Endometrium (tissue), 2 donors: ENCODE data around the gene ADAMTSL3.
A peak's percentile ranks its signal among the peaks of the same experiment; 100 is the strongest.

Experiments
- FAIRE-seq: peaks from 2 replicates; lab custom pipeline; 2012; peaks lifted over from hg19 to GRCh38; lab: Jason Lieb, UNC
- donor health status: control.
- donor health status: control.

Gene ADAMTSL3

DNA sequence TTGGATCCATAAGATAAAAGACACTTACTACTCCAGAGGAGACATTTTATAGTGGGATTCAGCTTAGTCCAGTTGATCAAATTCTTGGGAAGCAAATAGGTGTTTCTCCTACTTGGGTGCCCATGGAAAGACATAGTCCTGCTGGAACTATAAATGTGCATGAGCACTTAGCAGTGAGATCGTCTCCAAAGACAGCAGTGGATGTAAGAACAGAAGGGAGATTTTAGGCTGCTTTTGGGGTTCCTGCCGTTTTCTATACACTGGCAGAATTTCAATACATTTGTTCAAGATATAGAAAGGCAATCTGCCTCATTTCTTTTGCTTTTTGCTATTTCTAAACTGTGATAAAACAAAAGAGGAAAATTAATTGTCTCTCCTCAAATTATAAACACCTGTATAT, 234.0 kb downstream of the ADAMTSL3 start:
- no peak for FAIRE-seq

DNA sequence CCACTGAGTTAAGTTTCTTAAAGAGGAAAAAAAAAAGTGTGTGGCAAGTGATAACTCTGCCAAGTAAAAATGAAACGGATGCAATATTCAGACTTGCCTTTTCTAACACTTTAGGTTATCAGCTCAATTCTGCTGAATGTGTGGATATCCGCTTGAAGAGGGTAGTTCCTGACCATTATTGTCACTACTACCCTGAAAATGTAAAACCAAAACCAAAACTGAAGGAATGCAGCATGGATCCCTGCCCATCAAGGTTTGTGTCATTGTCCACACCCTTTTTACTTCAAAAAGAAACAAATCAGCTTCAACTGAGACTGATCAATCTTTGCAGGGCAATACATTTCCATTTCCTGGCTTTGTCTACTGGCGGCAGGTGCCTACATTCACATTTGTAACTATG, 236.1 kb downstream of the ADAMTSL3 start:
- no peak for FAIRE-seq

DNA sequence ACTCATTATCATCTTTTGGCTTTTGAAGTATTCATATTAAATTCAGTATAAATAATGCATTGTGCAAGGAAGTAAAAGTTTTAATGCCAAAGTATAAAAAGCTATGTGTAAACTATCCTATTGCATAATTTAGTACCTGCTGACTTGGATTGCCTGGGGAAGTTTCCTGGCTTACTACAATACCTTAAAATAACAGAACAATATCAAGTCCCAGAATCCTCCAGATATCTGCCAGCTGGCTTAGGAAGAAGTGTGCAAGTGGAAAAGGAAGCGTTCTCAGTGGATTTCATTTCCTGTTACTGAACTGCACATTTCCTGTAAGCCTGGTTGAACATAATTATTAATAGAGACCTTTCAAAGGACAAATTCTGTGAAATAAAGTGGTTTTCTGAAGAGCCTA, 236.7 kb downstream of the ADAMTSL3 start:
- no peak for FAIRE-seq

GRCh38 chr15:83892498-83892897, 238.6 kb downstream of the ADAMTSL3 start:
- no peak for FAIRE-seq

DNA sequence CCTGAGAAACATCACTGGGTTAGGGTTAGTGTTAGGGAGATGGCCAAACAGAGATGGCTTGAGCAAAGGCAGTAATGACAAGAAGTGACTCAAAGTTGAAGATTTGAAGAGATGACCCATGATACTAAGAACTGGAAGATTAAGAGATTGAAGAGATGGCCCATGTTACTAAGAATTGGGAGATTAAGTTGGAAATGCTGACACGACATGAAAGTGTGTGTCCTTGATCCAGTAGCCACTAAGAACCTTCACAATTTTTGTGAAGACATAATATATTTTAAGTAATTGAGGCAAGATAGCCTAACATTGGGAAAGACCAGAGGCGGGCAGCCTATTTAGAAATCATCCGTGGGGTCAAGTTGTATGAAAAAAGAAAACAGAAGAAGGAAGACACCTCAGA, 239.4 kb downstream of the ADAMTSL3 start:
- no peak for FAIRE-seq

GRCh38 chr15:83897037-83897436, 243.1 kb downstream of the ADAMTSL3 start:
- FAIRE-seq, result no peak

DNA sequence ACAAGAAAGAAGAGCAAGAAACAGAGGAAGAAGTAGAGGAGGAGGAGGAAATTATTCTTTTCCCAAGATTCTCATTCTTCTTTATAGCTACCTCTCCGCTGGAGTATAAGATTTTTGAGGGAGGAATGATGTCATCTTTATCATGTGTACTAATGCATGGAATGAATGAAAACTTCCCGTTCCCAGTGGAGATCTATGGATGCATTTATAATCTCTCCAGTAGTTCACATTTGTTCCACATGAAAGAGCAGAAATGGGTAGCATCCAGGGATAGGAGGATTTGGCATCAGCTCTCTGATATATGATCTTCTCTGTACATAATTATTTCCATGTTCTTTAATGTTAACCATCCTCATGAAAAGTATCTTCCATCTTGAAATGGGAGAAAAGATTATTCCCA, 244.4 kb downstream of the ADAMTSL3 start:
- no peak for FAIRE-seq

GRCh38 chr15:83899670-83900069, 245.7 kb downstream of the ADAMTSL3 start:
- no peak for FAIRE-seq

- peak; percentile 99 for FAIRE-seq
These were observed 250.5 kb downstream of the ADAMTSL3 start for GRCh38 chr15:83904107-83905040.

GRCh38 chr15:83905556-83906273, 251.8 kb downstream of the ADAMTSL3 start:
- no peak for FAIRE-seq

GRCh38 chr15:83911345-83911744, 257.4 kb downstream of the ADAMTSL3 start:
- FAIRE-seq, result no peak

GRCh38 chr15:83912343-83912742, 258.4 kb downstream of the ADAMTSL3 start:
- FAIRE-seq, result no peak

DNA sequence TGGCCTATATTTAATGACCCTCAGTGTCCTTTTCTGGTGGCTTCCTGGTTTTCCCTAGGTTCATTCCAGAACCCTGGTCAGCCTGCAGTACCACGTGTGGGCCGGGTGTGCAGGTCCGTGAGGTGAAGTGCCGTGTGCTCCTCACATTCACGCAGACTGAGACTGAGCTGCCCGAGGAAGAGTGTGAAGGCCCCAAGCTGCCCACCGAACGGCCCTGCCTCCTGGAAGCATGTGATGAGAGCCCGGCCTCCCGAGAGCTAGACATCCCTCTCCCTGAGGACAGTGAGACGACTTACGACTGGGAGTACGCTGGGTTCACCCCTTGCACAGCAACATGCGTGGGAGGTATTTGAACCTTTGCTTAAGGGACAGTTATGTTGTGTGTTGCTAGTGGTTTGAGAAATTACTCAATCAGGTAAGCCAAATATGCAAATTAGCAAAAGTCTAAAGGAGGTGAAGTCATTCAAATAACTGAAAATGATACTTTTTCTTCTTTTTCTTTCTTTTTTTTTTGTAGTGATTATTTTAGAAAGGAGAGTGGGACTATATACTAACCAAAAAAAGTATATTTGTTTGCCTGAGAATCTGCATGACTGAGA, 259.2 kb downstream of the ADAMTSL3 start:
- no peak for FAIRE-seq

DNA sequence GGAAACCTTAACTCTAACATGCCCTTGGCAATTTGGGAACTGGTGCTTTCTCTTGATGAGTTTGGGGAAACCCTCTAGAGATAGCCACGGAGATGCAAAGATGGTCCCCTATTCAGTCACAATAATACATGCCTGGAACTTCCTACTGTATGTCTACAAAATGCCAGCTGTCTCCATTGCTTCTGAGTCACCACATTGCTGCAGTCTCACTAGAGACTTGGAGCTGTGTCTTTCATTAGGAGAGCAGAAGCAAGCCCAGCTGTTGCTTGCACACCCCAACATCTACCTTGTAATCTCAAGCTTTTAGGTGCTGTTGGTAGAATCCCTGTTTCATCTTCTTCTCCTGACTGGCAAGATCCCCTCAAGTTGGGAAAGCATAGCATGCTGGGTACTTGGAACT, 261.0 kb downstream of the ADAMTSL3 start:
- FAIRE-seq, result no peak

DNA sequence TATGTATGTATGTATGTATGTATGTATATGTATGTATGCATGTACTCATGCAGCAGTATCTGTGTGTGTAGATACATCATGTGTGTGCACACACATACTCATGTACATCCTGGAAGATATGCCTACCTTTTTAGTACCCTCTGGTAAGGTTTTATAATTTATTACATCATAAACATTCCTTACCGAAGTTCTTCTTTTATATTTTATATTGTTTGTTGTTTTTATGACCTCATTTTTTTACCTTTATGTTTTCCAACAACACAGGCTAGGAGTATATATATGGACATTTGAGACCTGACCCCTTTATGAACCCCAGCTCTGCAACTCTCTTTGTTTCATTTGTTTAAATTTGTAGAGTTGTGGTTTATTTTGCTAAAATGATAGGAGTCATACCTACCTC, 263.5 kb downstream of the ADAMTSL3 start:
- no peak for FAIRE-seq

GRCh38 chr15:83918011-83918410, 264.1 kb downstream of the ADAMTSL3 start:
- peak; percentile 39 for FAIRE-seq

DNA sequence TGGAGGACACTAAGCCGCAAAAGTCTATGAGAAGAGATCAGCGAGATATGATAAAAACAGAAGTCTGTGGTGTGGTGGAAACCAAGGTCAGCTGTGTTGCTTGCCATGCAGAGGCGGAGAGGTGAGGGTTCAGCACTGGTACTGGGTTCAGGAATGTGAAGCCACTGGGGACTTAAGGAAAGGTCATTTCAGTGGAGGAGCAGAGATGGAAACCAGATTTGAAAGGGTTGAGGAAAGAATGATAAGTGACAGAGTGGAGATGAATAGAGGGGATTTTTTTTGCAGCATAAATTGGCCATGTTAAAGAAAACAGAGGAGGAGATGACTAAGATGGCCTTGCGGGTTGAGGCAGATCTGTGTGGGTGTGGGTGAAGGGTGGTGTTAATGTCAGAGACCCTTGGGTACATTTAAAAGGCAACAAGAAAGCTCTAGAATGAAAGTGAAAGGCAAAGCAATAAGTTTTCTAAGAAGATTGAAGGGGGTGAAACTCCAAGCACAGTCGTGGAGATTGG, 265.5 kb downstream of the ADAMTSL3 start:
- FAIRE-seq, result no peak

DNA sequence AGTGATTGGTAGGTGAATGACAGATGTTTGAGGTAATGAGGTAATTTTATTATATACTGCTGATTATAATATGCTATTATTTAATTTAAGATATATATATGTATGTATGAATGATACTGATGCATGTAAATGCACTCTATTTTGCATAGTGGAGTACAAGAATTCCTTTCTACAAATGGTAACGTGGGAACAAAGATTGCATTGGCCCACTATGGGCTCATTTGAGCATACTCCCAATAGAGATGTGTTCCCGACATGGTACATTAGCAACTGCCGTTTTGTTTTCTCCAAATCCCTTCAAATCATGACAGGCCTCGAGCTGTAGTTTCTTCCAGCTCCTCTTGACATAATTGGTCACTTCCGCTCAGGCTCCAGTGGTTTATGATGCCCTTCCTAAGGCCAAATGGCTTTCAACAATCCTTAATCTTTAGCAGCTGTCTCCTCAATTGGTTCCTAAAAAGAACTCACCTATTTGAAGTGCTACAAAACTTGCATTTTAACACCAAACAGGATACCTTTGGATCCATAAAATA, 266.1 kb downstream of the ADAMTSL3 start:
- no peak for FAIRE-seq

DNA sequence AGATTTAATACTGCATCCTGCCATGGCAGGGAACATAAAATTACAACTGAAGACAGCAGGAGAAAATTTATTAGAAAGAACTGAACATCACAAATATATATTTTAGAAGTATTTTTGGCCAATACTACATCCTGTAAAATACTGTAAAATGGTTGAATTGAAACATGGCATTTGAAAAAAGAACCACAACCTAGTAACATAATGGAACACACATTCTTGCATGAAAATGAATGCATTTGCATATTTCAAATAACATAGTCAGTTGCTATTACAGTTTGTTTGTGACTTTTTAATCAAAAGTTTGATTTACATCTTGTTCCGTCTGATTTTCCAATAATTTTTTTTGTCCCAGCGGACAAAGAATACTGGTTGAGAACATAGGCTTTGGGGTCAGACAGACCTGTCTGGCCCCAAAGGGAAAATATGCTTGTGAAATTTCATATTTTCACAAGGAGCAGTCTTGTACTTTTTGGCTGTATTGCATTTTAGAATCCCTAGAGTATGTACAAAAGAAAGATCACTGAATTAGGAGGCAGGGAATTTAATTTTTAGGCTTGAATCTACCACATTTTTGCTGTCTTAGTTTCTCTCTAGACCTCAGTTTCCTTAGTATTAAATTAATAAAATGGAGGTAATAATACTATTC, 268.8 kb downstream of the ADAMTSL3 start:
- no peak for FAIRE-seq

DNA sequence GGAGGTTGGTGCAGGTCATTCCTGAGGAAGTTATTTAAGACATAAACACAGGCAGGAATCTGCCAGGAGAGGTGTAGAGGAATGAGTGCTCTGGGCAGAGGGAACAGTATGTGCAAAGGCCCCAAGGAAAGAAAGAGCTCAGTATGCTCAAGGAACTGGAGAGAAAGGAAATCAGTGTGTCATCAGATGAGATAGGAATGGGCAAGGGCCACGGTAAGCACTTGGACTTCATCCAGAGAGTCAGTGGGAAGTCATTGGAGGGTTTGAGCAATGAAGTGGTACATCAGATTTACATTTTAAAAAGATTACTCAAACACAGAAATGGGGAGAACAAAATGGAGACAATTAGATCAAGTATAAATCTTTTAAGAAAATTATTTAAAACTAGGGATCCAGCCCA, 272.2 kb downstream of the ADAMTSL3 start:
- FAIRE-seq, result no peak

DNA sequence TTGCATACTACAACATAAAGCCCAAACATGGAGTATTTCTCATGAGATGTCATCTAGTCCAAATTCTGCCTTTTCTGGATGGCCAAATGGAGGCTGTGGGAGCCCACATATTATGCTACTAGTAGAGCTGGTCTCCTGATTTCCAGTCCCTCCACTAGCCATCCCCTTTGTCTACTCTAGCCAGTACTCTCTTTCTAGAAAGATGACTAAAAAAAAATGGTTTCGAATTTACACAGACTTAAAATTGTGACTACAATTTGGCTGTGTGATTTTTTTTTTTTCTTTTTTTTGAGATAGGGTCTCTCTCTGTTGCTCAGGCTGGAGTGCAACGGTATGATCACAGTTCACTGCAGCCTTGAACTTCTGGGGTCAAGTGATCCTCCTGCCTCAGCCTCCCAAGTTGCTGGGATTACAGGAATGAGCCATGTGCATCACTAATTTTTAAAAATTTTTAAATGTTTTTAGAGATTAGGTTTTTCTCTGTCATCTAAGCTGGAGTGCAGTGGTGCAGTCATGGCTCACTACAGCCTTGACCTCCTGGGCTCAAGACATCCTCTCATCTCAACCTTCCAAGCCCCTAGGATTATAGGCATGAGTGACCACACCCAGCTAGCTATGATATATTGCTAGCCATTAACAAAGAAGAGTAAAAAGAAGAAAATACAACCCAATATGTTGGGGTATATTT, 273.9 kb downstream of the ADAMTSL3 start:
- FAIRE-seq, result no peak

DNA sequence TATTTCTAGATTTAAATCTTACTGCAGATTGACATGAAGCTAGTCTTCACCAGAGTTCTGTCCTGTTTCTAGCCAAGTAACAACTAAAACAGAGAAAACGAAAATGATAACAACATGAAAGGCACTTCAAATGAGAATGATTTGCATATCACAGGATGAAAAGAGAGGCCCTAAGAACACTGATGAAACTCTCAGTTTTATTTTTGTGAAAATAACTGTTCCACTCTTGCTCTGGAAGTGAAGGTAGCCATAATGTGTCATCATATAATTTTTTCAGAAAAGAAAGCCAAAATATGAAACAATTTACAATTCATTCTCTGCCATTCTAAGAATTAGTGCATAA, 274.4 kb downstream of the ADAMTSL3 start:
- no peak for FAIRE-seq
